22Rv1 (cell line): ENCODE results near the gene FBXL12.

ENCODE experiments used
- H3K27ac ChIP-seq: fragments of 450-650 bp; 2 replicates; pipeline ENCODE4 v1.5.1; 2017
- CTCF ChIP-seq: fragments of 450-650 bp; IDR thresholded peaks from 2 replicates; pipeline ENCODE4 v1.5.1; 2017; ENCODE audit warnings: mild to moderate bottlenecking
- ZFX ChIP-seq: fragments of 450-650 bp; IDR thresholded peaks from 2 replicates; pipeline ENCODE4 v1.6.1; 2017; ENCODE audit warnings: antibody characterized with exemption, borderline replicate concordance

FBXL12 gene

GRCh38 chr19:9823816-9824215 is 4.9 kb upstream of the FBXL12 start:
- no peak for TF ChIP-seq CTCF
- no peak for TF ChIP-seq ZFX

GRCh38 chr19:9820034-9820433 is 1.2 kb upstream of the FBXL12 start:
- H3K27ac ChIP-seq: peak overlapping the region; percentile 67

More at GRCh38 chr19:9823816-9824215, 4.9 kb upstream of the FBXL12 start:
- H3K27ac ChIP-seq: no peak overlapping the region

GRCh38 chr19:9819596-9819909 is 674 bp upstream of the FBXL12 start:
- TF ChIP-seq CTCF: no peak
- TF ChIP-seq ZFX: no peak
- peak overlapping the region; percentile 67 for H3K27ac ChIP-seq

- peak overlapping the region; percentile 91 for H3K27ac ChIP-seq
- no peak for TF ChIP-seq CTCF
- no peak for TF ChIP-seq ZFX
These were observed 625 bp downstream of the FBXL12 start for GRCh38 chr19:9818175-9818733.

- no peak for TF ChIP-seq CTCF
- TF ChIP-seq ZFX: no peak
- no peak overlapping the region for H3K27ac ChIP-seq
These were observed 7.7 kb downstream of the FBXL12 start for GRCh38 chr19:9811139-9811538.

- H3K27ac ChIP-seq: no peak overlapping the region
- TF ChIP-seq CTCF (no peak), ZFX (no peak)
These were observed 9.7 kb downstream of the FBXL12 start for GRCh38 chr19:9808855-9809824.

- no peak for TF ChIP-seq CTCF
- TF ChIP-seq ZFX: no peak
- H3K27ac ChIP-seq: no peak overlapping the region
These were observed 12.1 kb downstream of the FBXL12 start for GRCh38 chr19:9806803-9807202.
